ENCODE measurements around the gene CHD1L.
"Not testable (repeated sequence)": the region's sequence is repeated elsewhere in the genome, so short reads cannot be mapped to it uniquely, and the experiment has no call there.

Gene CHD1L

GRCh38 chr1:147267711-147268110 lies 25.2 kb downstream of the CHD1L start:
- no peak for DNase-seq (ENCODE audit: low read depth in 2 of 2)

- no peak for DNase-seq (ENCODE audit: low read depth in 2 of 2)
These were observed 28.2 kb downstream of the CHD1L start for GRCh38 chr1:147270721-147271120.

- DNase-seq (ENCODE audit: low read depth in 2 of 2) = no peak
These were observed 29.6 kb downstream of the CHD1L start for GRCh38 chr1:147272042-147272441.

- DNase-seq (ENCODE audit: low read depth in 2 of 2) = peak; percentile 73 to 74
These were observed 31.2 kb downstream of the CHD1L start for GRCh38 chr1:147273409-147274336.

GRCh38 chr1:147281950-147282349 lies 39.5 kb downstream of the CHD1L start:
- DNase-seq (ENCODE audit: low read depth in 2 of 2) = no peak

- DNase-seq (ENCODE audit: low read depth in 2 of 2) = no peak
These were observed 40.5 kb downstream of the CHD1L start for GRCh38 chr1:147283011-147283410.

- no peak for DNase-seq (ENCODE audit: low read depth in 2 of 2)
These were observed 44.8 kb downstream of the CHD1L start for GRCh38 chr1:147287133-147287865.

- DNase-seq (ENCODE audit: low read depth in 2 of 2) = peak; percentile 38 to 46
These were observed 49.5 kb downstream of the CHD1L start for GRCh38 chr1:147292012-147292411.

GRCh38 chr1:147292631-147293251 lies 50.3 kb downstream of the CHD1L start:
- peak; percentile 77 to 78 for DNase-seq (ENCODE audit: low read depth in 2 of 2)

GRCh38 chr1:147297438-147297837 lies 55.0 kb downstream of the CHD1L start:
- no peak for DNase-seq (ENCODE audit: low read depth in 2 of 2)

- not testable (repeated sequence) for DNase-seq (ENCODE audit: low read depth in 2 of 2)
These were observed 63.3 kb downstream of the CHD1L start for GRCh38 chr1:147305803-147306202.

GRCh38 chr1:147316968-147317367 lies 74.5 kb downstream of the CHD1L start:
- DNase-seq (ENCODE audit: low read depth in 2 of 2) = no peak

GRCh38 chr1:147326933-147327687 lies 84.6 kb downstream of the CHD1L start:
- not testable (repeated sequence) for DNase-seq (ENCODE audit: low read depth in 2 of 2)

- DNase-seq (ENCODE audit: low read depth in 2 of 2) = no peak
These were observed 91.8 kb downstream of the CHD1L start for GRCh38 chr1:147334292-147334691.

- no peak for DNase-seq (ENCODE audit: low read depth in 2 of 2)
These were observed 93.8 kb downstream of the CHD1L start for GRCh38 chr1:147336291-147336690.

- DNase-seq (ENCODE audit: low read depth in 2 of 2) = peak in 1 of 2 experiments; percentile 0
These were observed 94.7 kb downstream of the CHD1L start for GRCh38 chr1:147337040-147337630.

GRCh38 chr1:147338571-147338970 lies 96.1 kb downstream of the CHD1L start:
- DNase-seq (ENCODE audit: low read depth in 2 of 2) = no peak

GRCh38 chr1:147341246-147341645 lies 98.8 kb downstream of the CHD1L start:
- no peak for DNase-seq (ENCODE audit: low read depth in 2 of 2)

Measured in fibroblast of skin of left quadriceps (primary cell).